OCI-LY7 (cell line): ENCODE results near the gene TTL.

Source experiments
- EZH2phosphoT487 ChIP-seq: fragments of 200-600 bp; sonication (generic); IDR thresholded peaks from 2 replicates; pipeline ENCODE4 v1.6.1; 2018; ENCODE audit warnings: low read depth, borderline replicate concordance, mild to moderate bottlenecking, mixed run types, antibody characterized with exemption, low read length, moderate library complexity, mixed read lengths
- TF ChIP-seq, protein P1 (sequence below): fragments of 200-600 bp; sonication (generic); conservative IDR thresholded peaks from 2 replicates; pipeline ENCODE4 v1.5.1; 2014; ENCODE audit warnings: mild to moderate bottlenecking, antibody characterized with exemption, low read length, moderate library complexity, mixed read lengths

- TF ChIP-seq, protein P1, sequence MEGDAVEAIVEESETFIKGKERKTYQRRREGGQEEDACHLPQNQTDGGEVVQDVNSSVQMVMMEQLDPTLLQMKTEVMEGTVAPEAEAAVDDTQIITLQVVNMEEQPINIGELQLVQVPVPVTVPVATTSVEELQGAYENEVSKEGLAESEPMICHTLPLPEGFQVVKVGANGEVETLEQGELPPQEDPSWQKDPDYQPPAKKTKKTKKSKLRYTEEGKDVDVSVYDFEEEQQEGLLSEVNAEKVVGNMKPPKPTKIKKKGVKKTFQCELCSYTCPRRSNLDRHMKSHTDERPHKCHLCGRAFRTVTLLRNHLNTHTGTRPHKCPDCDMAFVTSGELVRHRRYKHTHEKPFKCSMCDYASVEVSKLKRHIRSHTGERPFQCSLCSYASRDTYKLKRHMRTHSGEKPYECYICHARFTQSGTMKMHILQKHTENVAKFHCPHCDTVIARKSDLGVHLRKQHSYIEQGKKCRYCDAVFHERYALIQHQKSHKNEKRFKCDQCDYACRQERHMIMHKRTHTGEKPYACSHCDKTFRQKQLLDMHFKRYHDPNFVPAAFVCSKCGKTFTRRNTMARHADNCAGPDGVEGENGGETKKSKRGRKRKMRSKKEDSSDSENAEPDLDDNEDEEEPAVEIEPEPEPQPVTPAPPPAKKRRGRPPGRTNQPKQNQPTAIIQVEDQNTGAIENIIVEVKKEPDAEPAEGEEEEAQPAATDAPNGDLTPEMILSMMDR, result no peak
- TF ChIP-seq EZH2phosphoT487, result no peak
These were observed 37.5 kb downstream of the TTL start for GRCh38 chr2:112519506-112519905.
